GM12872 (cell line): Measurements from ENCODE around the gene ZNF681.

Source experiments
- CTCF ChIP-seq: IDR thresholded peaks from 3 replicates; pipeline ENCODE4 v1.5.1; 2011; ENCODE audit warnings: low read depth, mild to moderate bottlenecking, low read length, moderate library complexity; ENCODE audit not compliant: insufficient read depth

The ZNF681 gene

GRCh38 chr19:23762884-23763711 lies 4.4 kb upstream of the ZNF681 start:
- TF ChIP-seq CTCF = no peak

- no peak for TF ChIP-seq CTCF
These were observed 3.8 kb upstream of the ZNF681 start for GRCh38 chr19:23762548-23762883.

GRCh38 chr19:23718802-23719201 lies 39.9 kb downstream of the ZNF681 start:
- TF ChIP-seq CTCF = no peak

- TF ChIP-seq CTCF = no peak
These were observed 41.9 kb downstream of the ZNF681 start for GRCh38 chr19:23716792-23717191.

- TF ChIP-seq CTCF = no peak
These were observed 49.3 kb downstream of the ZNF681 start for GRCh38 chr19:23709347-23709746.

GRCh38 chr19:23706657-23707056 lies 52.0 kb downstream of the ZNF681 start:
- no peak for TF ChIP-seq CTCF

GRCh38 chr19:23699521-23699860 lies 59.2 kb downstream of the ZNF681 start:
- no peak for TF ChIP-seq CTCF
